ENCODE results near the gene CCDC54. TPM values are rescaled to one million over a fixed set of nuclear protein-coding genes. Genes with fewer than 3 reads are reported as not detected.

The CCDC54 gene
- total and polyA plus RNA-seq, 2 of the 8 experiments (the other 6 are each of a cell fraction or from before 2014, with no cell fraction given), result not detected

GRCh38 chr3:107409365-107409764 lies 32.1 kb downstream of the CCDC54 start:
- no peaks in the 10 kb centered on the region for H3K4me1 ChIP-seq (replicated peaks in 1 of 4; ENCODE audit: control insufficient read depth in 3 of 4, insufficient read depth in 4 of 4, low read length in 3 of 4)
- no peaks in the 10 kb centered on the region for H3K79me2 ChIP-seq (ENCODE audit: control insufficient read depth in 1 of 2, insufficient read depth in 2 of 2, low read length in 2 of 2)
- no peak overlapping the region for H2AK5ac ChIP-seq (ENCODE audit: low read depth, low read length)
- H3K9me3 ChIP-seq (ENCODE audit: insufficient read depth in 2 of 2, low read depth in 1 of 2, low read length in 1 of 2), result peaks cover 0 to 4% of the 10 kb centered on the region in 2 experiments; a peak in 1 of 4 replicates
- ChIA-PET CTCF (ENCODE audit: partially characterized antibody) (interaction anchor here (0.6 to 12.0 kb wide), 7 partner anchors 12 to 748 kb away, joined by 3 to 97 read pairs (median 4); no protein-coding TSS in a partner anchor), POLR2A (ENCODE audit: partially characterized antibody) (interaction anchor here (0.7 kb wide), 1 partner anchor 22 kb away, joined by 3 read pairs; no protein-coding TSS in a partner anchor)
- H3K23me2 ChIP-seq (ENCODE audit: low read depth, low read length), result no peaks in the 10 kb centered on the region
- H4K20me1 ChIP-seq (replicated peaks in 1 of 2; ENCODE audit: control insufficient read depth in 1 of 2, insufficient read depth in 2 of 2, low read length in 2 of 2), result no peaks in the 10 kb centered on the region
- no peaks in the 10 kb centered on the region for H3K79me1 ChIP-seq (ENCODE audit: low read depth, low read length)
- no peak for TF ChIP-seq ATF3 (IDR thresholded peaks at IDR 0.05; ENCODE audit: insufficient read depth, low read depth, low read length)
- TF ChIP-seq FOSL1 (IDR thresholded peaks at IDR 0.05; ENCODE audit: insufficient read depth, low read depth, low read length), result no peak
- TF ChIP-seq TAF7 (optimal IDR thresholded peaks at IDR 0.05; ENCODE audit: borderline replicate concordance, low read depth, low read length), result no peak
- TF ChIP-seq POU5F1 (IDR thresholded peaks at IDR 0.05; ENCODE audit: low read depth, low read length), result no peak
- DNase-seq (ENCODE audit: low read depth in 1 of 2, low spot score in 2 of 2), result no peak
- no peak overlapping the region for H2BK15ac ChIP-seq (ENCODE audit: low read length)
- H3K23ac ChIP-seq (ENCODE audit: insufficient read length), result no peak overlapping the region
- no peak overlapping the region for H2BK120ac ChIP-seq (replicated peaks; ENCODE audit: low read depth, low read length)
- no peak overlapping the region for H3K14ac ChIP-seq (ENCODE audit: insufficient read length)
- H2AFZ ChIP-seq (ENCODE audit: low read length), result no peak overlapping the region
- H3K27me3 ChIP-seq (replicated peaks in 1 of 4; ENCODE audit: control insufficient read depth in 3 of 4, extremely low read depth in 1 of 4, insufficient read depth in 3 of 4, low read length in 3 of 4), result no peaks in the 10 kb centered on the region
- no peak overlapping the region for H4K5ac ChIP-seq (ENCODE audit: insufficient read length, low read depth, low read length)
- H2BK12ac ChIP-seq (ENCODE audit: low read depth, low read length), result no peak overlapping the region
- H4K91ac ChIP-seq (replicated peaks; ENCODE audit: insufficient read length, low read length), result no peak overlapping the region
- H3K9ac ChIP-seq (replicated peaks in 1 of 4; ENCODE audit: extremely low read depth in 1 of 4, low read depth in 3 of 4, low read length in 3 of 4), result no peak overlapping the region
- H3K4me3 ChIP-seq (ENCODE audit: extremely low read depth in 1 of 4, insufficient read depth in 2 of 4, low read depth in 3 of 4, low read length in 4 of 4), result no peak overlapping the region
- no peak overlapping the region for H3K4me2 ChIP-seq (ENCODE audit: insufficient read depth in 1 of 2, low read depth in 2 of 2, low read length in 2 of 2)
- FAIRE-seq, result no peak
- H3K36me3 ChIP-seq (ENCODE audit: control insufficient read depth in 2 of 4, insufficient read depth in 4 of 4, low read length in 3 of 4), result no peaks in the 10 kb centered on the region
- 89% methylated on average over 2 of the region's 2 CpGs; no CpG with 5 or more reads in 1 of the 2 experiments for WGBS, 2 experiments (ENCODE audit: extremely low coverage in 1 of 2, insufficient coverage in 1 of 2, insufficient read length in 1 of 2, insufficient replicate concordance in 2 of 2, low coverage in 1 of 2, low lambda C conversion rate in 2 of 2, missing lambda C conversion rate in 1 of 2)
- H3K18ac ChIP-seq (ENCODE audit: extremely low read depth, low read length), result no peak overlapping the region
- no peak overlapping the region for H3K56ac ChIP-seq (replicated peaks; ENCODE audit: insufficient read length, low read depth, low read length)
- H3K4ac ChIP-seq (replicated peaks; ENCODE audit: insufficient read length, low read depth, low read length), result no peak overlapping the region
- no peak overlapping the region for H4K8ac ChIP-seq (ENCODE audit: extremely low read depth, insufficient read depth, low read length)
- no peak overlapping the region for H3K27ac ChIP-seq (ENCODE audit: low read depth, low read length)
- H2BK20ac ChIP-seq (ENCODE audit: low read length), result no peak overlapping the region
- no peak overlapping the region for H2BK5ac ChIP-seq (ENCODE audit: low read depth, low read length)
